MM.1S (cell line): ENCODE results near the gene RGPD6.
"Not testable (repeated sequence)": the region's sequence is repeated elsewhere in the genome, so short reads cannot be mapped to it uniquely, and the experiment has no call there.

ENCODE experiments used
- EZH2 ChIP-seq: fragments of 300-600 bp; sonication (generic); optimal IDR thresholded peaks from 2 replicates; pipeline ENCODE3; 2017; ENCODE audit warnings: low read depth, mild to moderate bottlenecking, antibody characterized with exemption, low read length, mixed read lengths
- TF ChIP-seq, protein P1 (sequence below): fragments of 300-600 bp; sonication (generic); IDR thresholded peaks from 2 replicates; pipeline ENCODE4 v1.5.1; 2016; ENCODE audit warnings: antibody characterized with exemption, low read length, mixed read lengths

DNA sequence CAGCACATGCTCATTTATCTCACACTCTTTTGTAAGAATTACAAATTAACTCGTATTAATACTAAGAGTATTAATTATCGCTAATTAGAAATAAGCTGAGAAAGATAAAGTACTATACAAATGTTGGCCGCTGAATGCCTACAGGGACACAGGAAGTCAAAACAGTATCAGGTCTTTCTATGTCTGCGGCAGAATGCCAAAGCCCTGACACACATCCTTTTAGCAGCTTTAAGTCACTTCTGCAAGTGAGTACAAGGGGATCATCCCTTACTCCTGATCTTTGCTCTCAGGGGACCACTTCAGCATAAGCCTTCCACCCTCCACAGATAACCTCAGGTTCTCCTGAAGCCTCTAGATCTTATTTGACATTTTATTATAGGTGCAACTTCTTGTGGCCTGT is 94.3 kb downstream of the RGPD6 start:
- TF ChIP-seq, protein P1, sequence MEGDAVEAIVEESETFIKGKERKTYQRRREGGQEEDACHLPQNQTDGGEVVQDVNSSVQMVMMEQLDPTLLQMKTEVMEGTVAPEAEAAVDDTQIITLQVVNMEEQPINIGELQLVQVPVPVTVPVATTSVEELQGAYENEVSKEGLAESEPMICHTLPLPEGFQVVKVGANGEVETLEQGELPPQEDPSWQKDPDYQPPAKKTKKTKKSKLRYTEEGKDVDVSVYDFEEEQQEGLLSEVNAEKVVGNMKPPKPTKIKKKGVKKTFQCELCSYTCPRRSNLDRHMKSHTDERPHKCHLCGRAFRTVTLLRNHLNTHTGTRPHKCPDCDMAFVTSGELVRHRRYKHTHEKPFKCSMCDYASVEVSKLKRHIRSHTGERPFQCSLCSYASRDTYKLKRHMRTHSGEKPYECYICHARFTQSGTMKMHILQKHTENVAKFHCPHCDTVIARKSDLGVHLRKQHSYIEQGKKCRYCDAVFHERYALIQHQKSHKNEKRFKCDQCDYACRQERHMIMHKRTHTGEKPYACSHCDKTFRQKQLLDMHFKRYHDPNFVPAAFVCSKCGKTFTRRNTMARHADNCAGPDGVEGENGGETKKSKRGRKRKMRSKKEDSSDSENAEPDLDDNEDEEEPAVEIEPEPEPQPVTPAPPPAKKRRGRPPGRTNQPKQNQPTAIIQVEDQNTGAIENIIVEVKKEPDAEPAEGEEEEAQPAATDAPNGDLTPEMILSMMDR: not testable (repeated sequence)
- TF ChIP-seq EZH2: not testable (repeated sequence)
